Type B pancreatic cell (in vitro differentiated cells): ENCODE data around the gene SPNS2. TPM values are rescaled to one million over a fixed set of nuclear protein-coding genes. Genes with fewer than 3 reads are reported as not detected.
A peak's percentile ranks its signal among the peaks of the same experiment; 100 is the strongest.

Experiments used
- DNase-seq: peaks from one replicate; pipeline ENCODE4 v3.0.0; 2021; ENCODE audit warnings: mixed read lengths; ENCODE audit not compliant: unreplicated experiment; ENCODE audit errors: extremely low spot score
- H3K27ac Mint-ChIP-seq: 2 replicates; pipeline ENCODE4 v1.8.0; 2021; ENCODE audit warnings: mild to moderate bottlenecking, mixed read lengths
- H3K27me3 Mint-ChIP-seq: 2 replicates; pipeline ENCODE4 v1.8.0; 2021; ENCODE audit warnings: mixed read lengths
- H3K36me3 Mint-ChIP-seq: 2 replicates; pipeline ENCODE4 v1.8.0; 2021; ENCODE audit warnings: mixed read lengths
- H3K4me1 Mint-ChIP-seq: one replicate; pipeline ENCODE4 v1.8.0; 2021; ENCODE audit warnings: mixed read lengths; ENCODE audit not compliant: unreplicated experiment
- H3K4me3 Mint-ChIP-seq: 2 replicates; pipeline ENCODE4 v1.8.0; 2021; ENCODE audit warnings: mild to moderate bottlenecking, mixed read lengths
- H3K9me3 Mint-ChIP-seq: 2 replicates; pipeline ENCODE4 v1.8.0; 2021; ENCODE audit warnings: mixed read lengths
- CTCF ChIP-seq: fragments of 200-600 bp; sonication (generic); conservative IDR thresholded peaks from 2 replicates; pipeline ENCODE4 v1.5.0; 2021; ENCODE audit warnings: antibody characterized with exemption, mild to moderate bottlenecking
- total RNA-seq: library from RNA; stranded (reverse); gene quantifications from 2 replicates; pipeline ENCODE4 v1.2.1, GENCODE V29; 2021; ENCODE audit warnings: low replicate concordance

SPNS2 gene
- total RNA-seq, 1 donor from 2014 or later = 16.1 TPM

- H3K4me1 Mint-ChIP-seq = peaks cover 13% of the 10 kb centered on the region
- no peaks in the 10 kb centered on the region for H3K9me3 Mint-ChIP-seq
- H3K27ac Mint-ChIP-seq = peak overlapping the region; percentile 83
- no peaks in the 10 kb centered on the region for H3K36me3 Mint-ChIP-seq
- TF ChIP-seq CTCF = no peak
- DNase-seq = no peak
- peaks cover 3% of the 10 kb centered on the region for H3K27me3 Mint-ChIP-seq
- no peak overlapping the region for H3K4me3 Mint-ChIP-seq
These were observed 8.5 kb upstream of the SPNS2 start for GRCh38 chr17:4490109-4490591.

GRCh38 chr17:4490637-4491061, 8.0 kb upstream of the SPNS2 start:
- no peak for TF ChIP-seq CTCF
- Mint-ChIP-seq H3K9me3 (no peaks in the 10 kb centered on the region), H3K36me3 (no peaks in the 10 kb centered on the region), H3K27me3 (peaks cover 3% of the 10 kb centered on the region), H3K27ac (peak overlapping the region; percentile 83), H3K4me1 (peaks cover 13% of the 10 kb centered on the region), H3K4me3 (no peak overlapping the region)
- no peak for DNase-seq

GRCh38 chr17:4492721-4493561, 5.7 kb upstream of the SPNS2 start:
- Mint-ChIP-seq H3K27me3 (peaks cover 19% of the 10 kb centered on the region), H3K4me3 (peak overlapping the region; percentile 65), H3K4me1 (peaks cover 13% of the 10 kb centered on the region), H3K27ac (peak overlapping the region; percentile 79), H3K36me3 (no peaks in the 10 kb centered on the region), H3K9me3 (no peaks in the 10 kb centered on the region)
- TF ChIP-seq CTCF = no peak
- DNase-seq = peak; percentile 84

GRCh38 chr17:4497101-4497824, 1.4 kb upstream of the SPNS2 start:
- no peak for TF ChIP-seq CTCF
- H3K36me3 Mint-ChIP-seq = no peaks in the 10 kb centered on the region
- no peak overlapping the region for H3K27ac Mint-ChIP-seq
- peak overlapping the region; percentile 75 for H3K4me3 Mint-ChIP-seq
- H3K4me1 Mint-ChIP-seq = peaks cover 20% of the 10 kb centered on the region
- no peak for DNase-seq
- H3K9me3 Mint-ChIP-seq = no peaks in the 10 kb centered on the region
- peaks cover 50% of the 10 kb centered on the region for H3K27me3 Mint-ChIP-seq

GRCh38 chr17:4499431-4500190, 930 bp downstream of the SPNS2 start:
- Mint-ChIP-seq H3K4me1 (peaks cover 12% of the 10 kb centered on the region), H3K4me3 (peak overlapping the region; percentile 91), H3K27ac (peak overlapping the region; percentile 58), H3K27me3 (peaks cover 56% of the 10 kb centered on the region), H3K9me3 (no peaks in the 10 kb centered on the region), H3K36me3 (no peaks in the 10 kb centered on the region)
- TF ChIP-seq CTCF = no peak
- no peak for DNase-seq
